Mesenchymal stem cell (in vitro differentiated cells and primary cell): Measurements from ENCODE around the gene C10orf62.

Experiments used
- DNase-seq: peaks from one replicate; pipeline ENCODE4 v3.0.0-alpha.2; 2013
- H2AFZ ChIP-seq: one replicate; pipeline ENCODE4 v1.6.1; 2013; ENCODE audit warnings: low read depth, mild to moderate bottlenecking, control low read depth, inconsistent platforms, low read length, moderate library complexity
- H2AK5ac ChIP-seq: 2 replicates; pipeline ENCODE4 v1.6.1; 2013; ENCODE audit warnings: low read length, moderate library complexity, mild to moderate bottlenecking, inconsistent platforms; ENCODE audit not compliant: severe bottlenecking
- H2BK120ac ChIP-seq: one replicate; pipeline ENCODE4 v1.6.1; 2013; ENCODE audit warnings: low read depth, mild to moderate bottlenecking, inconsistent platforms, low read length, moderate library complexity
- H2BK12ac ChIP-seq, 2 experiments: one replicate each; pipeline ENCODE4 v1.6.1; 2013; ENCODE audit warnings: inconsistent platforms in 2 of 2, low read length in 2 of 2, mild to moderate bottlenecking in 2 of 2, moderate library complexity in 2 of 2, control low read depth in 1 of 2
- H2BK15ac ChIP-seq: one replicate; pipeline ENCODE4 v1.6.1; 2013; ENCODE audit warnings: mild to moderate bottlenecking, low read depth, inconsistent platforms; ENCODE audit not compliant: poor library complexity, severe bottlenecking
- H2BK5ac ChIP-seq: 2 replicates; pipeline ENCODE4 v1.6.1; 2013; ENCODE audit warnings: low read depth, mild to moderate bottlenecking, low read length, control low read depth, inconsistent platforms; ENCODE audit not compliant: poor library complexity, severe bottlenecking
- H3K14ac ChIP-seq, 2 experiments: one replicate each; pipeline ENCODE4 v1.6.1; 2013; ENCODE audit warnings: inconsistent platforms in 2 of 2, low read length in 2 of 2, control low read depth in 1 of 2, mild to moderate bottlenecking in 1 of 2, moderate library complexity in 1 of 2
- H3K18ac ChIP-seq, 2 experiments: one replicate each; pipeline ENCODE4 v1.6.1; 2013; ENCODE audit warnings: inconsistent platforms in 2 of 2, low read length in 2 of 2, control low read depth in 1 of 2, low read depth in 1 of 2, mild to moderate bottlenecking in 1 of 2
- H3K23ac ChIP-seq, 2 experiments: one replicate each; pipeline ENCODE4 v1.6.1; 2013; ENCODE audit warnings: inconsistent platforms in 2 of 2, low read length in 2 of 2, mild to moderate bottlenecking in 2 of 2, moderate library complexity in 2 of 2, control low read depth in 1 of 2
- H3K27ac ChIP-seq: 2 replicates; pipeline ENCODE4 v1.5.1; 2013; ENCODE audit warnings: mild to moderate bottlenecking, moderate library complexity, low read length, control low read depth, inconsistent platforms; ENCODE audit not compliant: poor library complexity, severe bottlenecking
- H3K27me3 ChIP-seq, 2 experiments: 2 replicates each; pipeline versions ENCODE4 v1.6.1 to v1.7.0; 2013; ENCODE audit warnings: low read length in 2 of 2, mild to moderate bottlenecking in 2 of 2, moderate library complexity in 2 of 2, control low read depth in 1 of 2, inconsistent platforms in 1 of 2; ENCODE audit not compliant: control insufficient read depth in 1 of 2, insufficient read depth in 1 of 2
- H3K36me3 ChIP-seq, 2 experiments: 2 replicates each; pipeline versions ENCODE4 v1.6.1 to v1.7.0; 2013; ENCODE audit warnings: low read length in 2 of 2, control low read depth in 1 of 2, inconsistent platforms in 1 of 2, low read depth in 1 of 2, mild to moderate bottlenecking in 1 of 2; ENCODE audit not compliant: insufficient read depth in 2 of 2, control insufficient read depth in 1 of 2
- H3K4ac ChIP-seq, 2 experiments: one replicate each; pipeline ENCODE4 v1.6.1; 2013; ENCODE audit warnings: inconsistent platforms in 2 of 2, low read length in 2 of 2, mild to moderate bottlenecking in 2 of 2, moderate library complexity in 2 of 2, control low read depth in 1 of 2, low read depth in 1 of 2
- H3K4me1 ChIP-seq: 2 replicates; pipeline ENCODE4 v1.6.1; 2013; ENCODE audit warnings: low read depth, low read length, control low read depth; ENCODE audit not compliant: control insufficient read depth, insufficient read depth
- H3K4me2 ChIP-seq: 2 replicates; pipeline ENCODE4 v1.6.1; 2013; ENCODE audit warnings: low read length, mild to moderate bottlenecking, inconsistent platforms; ENCODE audit not compliant: poor library complexity, severe bottlenecking
- H3K4me3 ChIP-seq, 2 experiments: 2 replicates each; pipeline versions ENCODE4 v1.5.1 to v1.7.0; 2013; ENCODE audit warnings: low read length in 2 of 2, mild to moderate bottlenecking in 2 of 2, control low read depth in 1 of 2, low read depth in 1 of 2; ENCODE audit not compliant: insufficient read depth in 1 of 2
- H3K79me1 ChIP-seq: replicated peaks from 2 replicates; pipeline ENCODE4 v1.6.1; 2013; ENCODE audit warnings: mild to moderate bottlenecking, control low read depth, low read length, inconsistent platforms; ENCODE audit not compliant: poor library complexity, severe bottlenecking
- H3K9ac ChIP-seq: 2 replicates; pipeline ENCODE4 v1.7.0; 2013; ENCODE audit warnings: mild to moderate bottlenecking, low read length, moderate library complexity
- H3K9me3 ChIP-seq: 2 replicates; pipeline ENCODE4 v1.7.0; 2013; ENCODE audit warnings: mild to moderate bottlenecking, low read length; ENCODE audit not compliant: control insufficient read depth
- H4K8ac ChIP-seq: one replicate; pipeline ENCODE4 v1.6.1; 2013; ENCODE audit warnings: inconsistent platforms, mild to moderate bottlenecking, low read length, moderate library complexity
- H4K91ac ChIP-seq: one replicate; pipeline ENCODE4 v1.6.1; 2013; ENCODE audit warnings: mild to moderate bottlenecking, low read length, inconsistent platforms
- WGBS: methylation state at CpG from one replicate; pipeline ENCODE4 v1.1.7; 2013; ENCODE audit warnings: mixed read lengths; 5-methylcytosine and 5-hydroxymethylcytosine counted together

Gene C10orf62

GRCh38 chr10:97631098-97631497, 41.6 kb downstream of the C10orf62 start:
- Histone ChIP-seq H4K8ac (no peak overlapping the region), H3K9me3 (no peaks in the 10 kb centered on the region), H2AK5ac (no peak overlapping the region)

GRCh38 chr10:97632949-97633884, 43.7 kb downstream of the C10orf62 start, which contains the start of gene MORN4:
MORN4 (minus strand) TSS chr10:97633500; CDS start chr10:97619653, 13,847 bp downstream.
- Histone ChIP-seq H3K36me3 (no peaks in the 10 kb centered on the region), H3K14ac (peak within 1 kb of the TSS in 1 of 2 experiments; percentile 89), H3K4me2 (peak within 1 kb of the TSS; percentile 95), H2BK15ac (peak within 1 kb of the TSS; percentile 62), H3K9me3 (no peaks in the 10 kb centered on the region), H3K79me1 (peaks cover 10% of the 10 kb centered on the region), H2BK12ac (peak within 1 kb of the TSS; percentile 42 to 92), H3K27me3 (no peaks in the 10 kb centered on the region), H3K18ac (peak within 1 kb of the TSS; percentile 80 to 86), H3K27ac (no peak within 1 kb of the TSS), H3K4me3 (peak within 1 kb of the TSS; percentile 90 to 95), H2AFZ (peak within 1 kb of the TSS; percentile 99), H4K91ac (peak within 1 kb of the TSS; percentile 44), H3K9ac (peak within 1 kb of the TSS; percentile 89), H2BK120ac (peak within 1 kb of the TSS; percentile 27), H2AK5ac (no peak within 1 kb of the TSS), H4K8ac (peak within 1 kb of the TSS; percentile 95), H3K23ac (peak within 1 kb of the TSS in 1 of 2 experiments; percentile 79), H2BK5ac (peak within 1 kb of the TSS; percentile 36), H3K4me1 (peaks cover 3% of the 10 kb centered on the region), H3K4ac (peak within 1 kb of the TSS; percentile 0 to 81)
- DNase-seq = peak; percentile 93
- 4% methylated on average over 60 of the region's 62 CpGs for WGBS

More at GRCh38 chr10:97631098-97631497, 41.6 kb downstream of the C10orf62 start:
- H3K9ac ChIP-seq = no peak overlapping the region
- H3K79me1 ChIP-seq = peaks cover 10% of the 10 kb centered on the region
- H3K4me1 ChIP-seq = peaks cover 3% of the 10 kb centered on the region
- no peak overlapping the region for H3K4me2 ChIP-seq
- H2AFZ ChIP-seq = no peak overlapping the region
- no peak overlapping the region for H3K27ac ChIP-seq
- no peaks in the 10 kb centered on the region for H3K36me3 ChIP-seq
- no peak overlapping the region for H2BK15ac ChIP-seq
- H2BK5ac ChIP-seq = no peak overlapping the region
- H2BK12ac ChIP-seq = no peak overlapping the region
- H3K4me3 ChIP-seq = no peak overlapping the region
- H3K18ac ChIP-seq = no peak overlapping the region
- no peak overlapping the region for H2BK120ac ChIP-seq
- no peak overlapping the region for H3K14ac ChIP-seq
- no peak overlapping the region for H4K91ac ChIP-seq
- H3K27me3 ChIP-seq = no peaks in the 10 kb centered on the region
- no peak overlapping the region for H3K23ac ChIP-seq
- no peak overlapping the region for H3K4ac ChIP-seq
- DNase-seq = peak; percentile 39

DNA sequence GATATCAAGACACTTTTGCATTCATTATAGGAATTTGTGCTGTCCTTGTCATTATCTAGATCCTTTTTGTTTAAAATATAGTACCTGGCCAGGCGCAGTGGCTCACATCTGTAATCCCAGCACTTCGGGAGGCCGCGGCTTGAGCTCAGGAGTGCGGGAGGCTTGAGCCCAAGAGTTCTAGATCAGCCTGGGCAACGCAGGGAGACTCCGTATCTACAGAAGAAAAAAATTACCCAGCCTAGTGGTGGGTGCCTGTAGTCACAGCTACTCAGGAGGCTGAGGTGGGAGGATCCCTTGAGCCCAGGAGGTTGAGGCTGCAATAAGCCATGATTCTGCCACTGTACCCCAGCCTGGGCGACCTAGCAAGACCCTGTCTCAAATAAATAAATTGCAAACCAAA, 44.4 kb downstream of the C10orf62 start:
- H3K9ac ChIP-seq = peak overlapping the region; percentile 89

GRCh38 chr10:97635577-97635976, 46.1 kb downstream of the C10orf62 start:
- no peak overlapping the region for H2AFZ ChIP-seq
- H3K79me1 ChIP-seq = peaks cover 10% of the 10 kb centered on the region
- H4K91ac ChIP-seq = no peak overlapping the region
- H2BK120ac ChIP-seq = no peak overlapping the region
- no peaks in the 10 kb centered on the region for H3K9me3 ChIP-seq
- peaks cover 2% of the 10 kb centered on the region for H3K4me1 ChIP-seq
- no peak overlapping the region for H3K9ac ChIP-seq
- H2BK12ac ChIP-seq = no peak overlapping the region
- no peak overlapping the region for H3K18ac ChIP-seq
- DNase-seq = no peak
- no peak overlapping the region for H3K4me2 ChIP-seq
- WGBS = no CpG with 5 or more reads among the region's 1 CpG
- no peak overlapping the region for H3K4ac ChIP-seq
- no peak overlapping the region for H3K23ac ChIP-seq
- no peak overlapping the region for H3K14ac ChIP-seq
- H2BK15ac ChIP-seq = no peak overlapping the region
- no peak overlapping the region for H3K4me3 ChIP-seq
- no peak overlapping the region for H3K27ac ChIP-seq
- H3K36me3 ChIP-seq = no peaks in the 10 kb centered on the region
- H4K8ac ChIP-seq = no peak overlapping the region
- H2AK5ac ChIP-seq = no peak overlapping the region
- H2BK5ac ChIP-seq = no peak overlapping the region
- H3K27me3 ChIP-seq = no peaks in the 10 kb centered on the region

More for the DNA sequence above, 44.4 kb downstream of the C10orf62 start:
- H3K23ac ChIP-seq = no peak overlapping the region
- no peak overlapping the region for H2AK5ac ChIP-seq
- H3K9me3 ChIP-seq = no peaks in the 10 kb centered on the region
- no peak overlapping the region for H2BK5ac ChIP-seq
- 96% methylated on average over 8 of the region's 8 CpGs for WGBS
- H4K91ac ChIP-seq = no peak overlapping the region
- H2BK12ac ChIP-seq = no peak overlapping the region
- H3K27ac ChIP-seq = no peak overlapping the region
- no peak overlapping the region for H2BK15ac ChIP-seq
- H3K27me3 ChIP-seq = no peaks in the 10 kb centered on the region
- no peak for DNase-seq
- peaks cover 3% of the 10 kb centered on the region for H3K4me1 ChIP-seq
- peak overlapping the region in 1 of 2 experiments; percentile 95 for H3K4me3 ChIP-seq
- no peak overlapping the region for H3K4me2 ChIP-seq
- H3K14ac ChIP-seq = no peak overlapping the region
- H4K8ac ChIP-seq = peak overlapping the region; percentile 95
- H2BK120ac ChIP-seq = no peak overlapping the region
- H3K4ac ChIP-seq = peak overlapping the region in 1 of 2 experiments; percentile 21
- peaks cover 10% of the 10 kb centered on the region for H3K79me1 ChIP-seq
- H2AFZ ChIP-seq = peak overlapping the region; percentile 43
- no peaks in the 10 kb centered on the region for H3K36me3 ChIP-seq
- H3K18ac ChIP-seq = no peak overlapping the region
